Endothelial cell of umbilical vein (primary cell): Measurements from ENCODE around the gene ZMYM4. TPM values are rescaled to one million over a fixed set of nuclear protein-coding genes. Genes with fewer than 3 reads are reported as not detected.

Experiments
- BruUV-seq: library from RNA; stranded (reverse); fragments of 400-500 nt; replicated peaks from 2 replicates; lab custom pipeline; 2021; lab: Mats Ljungman, UMichigan
- CTCF ChIA-PET: fragments of 300-600, 350-600 bp; sonication (Branson Sonifier 250); formaldehyde crosslinking; loops from one replicate; lab custom pipeline; 2021; ENCODE audit warnings: antibody characterized with exemption, inconsistent platforms; lab: Charles Lee
- POLR2A ChIA-PET: fragments of 300-600, 350-600 bp; sonication (Branson Sonifier 250); formaldehyde crosslinking; loops from one replicate; lab custom pipeline; 2021; ENCODE audit warnings: antibody characterized with exemption, inconsistent platforms; lab: Charles Lee
- DNase-seq: peaks from one replicate; pipeline ENCODE4 v3.0.0-alpha.2; 2011; ENCODE audit warnings: low read depth, low spot score
- FAIRE-seq: peaks from 2 replicates; lab custom pipeline; 2011; peaks lifted over from hg19 to GRCh38; lab: Jason Lieb, UNC
- H2AFZ ChIP-seq: 2 replicates; pipeline ENCODE4 v1.6.0; 2012; ENCODE audit warnings: low read depth, low read length, control low read depth, inconsistent platforms
- H3K27ac ChIP-seq: 2 replicates; pipeline ENCODE4 v1.5.1; 2011; ENCODE audit warnings: low read depth, mild to moderate bottlenecking, control low read depth, low read length, moderate library complexity; ENCODE audit not compliant: insufficient read depth
- H3K27me3 ChIP-seq, 2 experiments: 2 replicates each; pipeline versions ENCODE4 v1.6.0 to v1.6.1; 2011; ENCODE audit warnings: low read length in 2 of 2, mixed read lengths in 1 of 2; ENCODE audit not compliant: control insufficient read depth in 2 of 2, insufficient read depth in 2 of 2
- H3K36me3 ChIP-seq, 2 experiments: 2 replicates in 1 of 2; 3 replicates in 1 of 2; pipeline ENCODE4 v1.5.1; 2011; ENCODE audit warnings: low read length in 2 of 2, mild to moderate bottlenecking in 1 of 2, moderate library complexity in 1 of 2; ENCODE audit not compliant: control insufficient read depth in 2 of 2, insufficient read depth in 2 of 2; ENCODE audit errors: extremely low read depth in 1 of 2
- H3K4me1 ChIP-seq: 3 replicates; pipeline ENCODE4 v1.5.1; 2011; ENCODE audit warnings: mild to moderate bottlenecking, low read length; ENCODE audit not compliant: control insufficient read depth, insufficient read depth; ENCODE audit errors: extremely low read depth
- H3K4me2 ChIP-seq: 2 replicates; pipeline ENCODE4 v1.6.1; 2011; ENCODE audit warnings: low read length, control low read depth, mixed read lengths; ENCODE audit not compliant: insufficient read depth
- H3K4me3 ChIP-seq, 3 experiments: fragments of 200-600 bp in 1 of 3; sonication (generic), shearing (Covaris generic) in 1 of 3; replicated peaks in 1 of 3; 2 replicates each; pipeline ENCODE4 v1.5.1; 2011 to 2016; ENCODE audit warnings: control low read depth in 3 of 3, low read length in 3 of 3, mild to moderate bottlenecking in 2 of 3, inconsistent platforms in 1 of 3, low read depth in 1 of 3, moderate library complexity in 1 of 3; ENCODE audit not compliant: insufficient read depth in 1 of 3
- H3K79me2 ChIP-seq: 2 replicates; pipeline ENCODE4 v1.6.0; 2012; ENCODE audit warnings: low read length, inconsistent platforms; ENCODE audit not compliant: control insufficient read depth, insufficient read depth
- H3K9ac ChIP-seq: replicated peaks from 2 replicates; pipeline ENCODE3; 2011; ENCODE audit warnings: low read length, control low read depth; ENCODE audit not compliant: insufficient read depth; ENCODE audit errors: extremely low read depth
- H3K9me1 ChIP-seq: replicated peaks from 3 replicates; pipeline ENCODE4 v1.6.0; 2011; ENCODE audit warnings: mild to moderate bottlenecking, low read length; ENCODE audit not compliant: control insufficient read depth, insufficient read depth; ENCODE audit errors: extremely low read depth
- H3K9me3 ChIP-seq: replicated peaks from 2 replicates; pipeline ENCODE4 v1.5.1; 2012; ENCODE audit warnings: low read length, inconsistent platforms; ENCODE audit not compliant: control insufficient read depth, insufficient read depth
- H4K20me1 ChIP-seq: replicated peaks from 2 replicates; pipeline ENCODE3; 2011; ENCODE audit warnings: mild to moderate bottlenecking, low read length; ENCODE audit not compliant: control insufficient read depth, insufficient read depth; ENCODE audit errors: extremely low read depth
- EZH2 ChIP-seq: IDR thresholded peaks from 2 replicates; pipeline ENCODE4 v1.6.1; 2012; ENCODE audit warnings: borderline replicate concordance, low read depth, mild to moderate bottlenecking, moderate library complexity, low read length, inconsistent platforms; ENCODE audit not compliant: severe bottlenecking
- FOS ChIP-seq: IDR thresholded peaks from 2 replicates; pipeline ENCODE4 v1.6.1; 2011; ENCODE audit warnings: mild to moderate bottlenecking, low read length, moderate library complexity, borderline replicate concordance; ENCODE audit not compliant: insufficient read depth
- GATA2 ChIP-seq: IDR thresholded peaks from 2 replicates; pipeline ENCODE4 v1.7.0; 2011; ENCODE audit warnings: low read depth, mild to moderate bottlenecking, moderate library complexity, mixed read lengths, low read length; ENCODE audit not compliant: insufficient read length, insufficient read depth
- JUN ChIP-seq: IDR thresholded peaks from 2 replicates; pipeline ENCODE4 v1.6.1; 2011; ENCODE audit warnings: borderline replicate concordance, low read depth; ENCODE audit not compliant: insufficient read length, insufficient read depth
- MYC ChIP-seq: IDR thresholded peaks from one replicate; pipeline ENCODE4 v1.6.1; 2011; ENCODE audit warnings: mild to moderate bottlenecking, low read depth, low read length
- POLR2A ChIP-seq: IDR thresholded peaks from 2 replicates; pipeline ENCODE4 v1.6.1; 2012; ENCODE audit warnings: low read depth, mild to moderate bottlenecking, control low read depth, low read length
- POLR2AphosphoS5 ChIP-seq: IDR thresholded peaks from 2 replicates; pipeline ENCODE4 v1.6.1; 2012; ENCODE audit warnings: low read depth, mild to moderate bottlenecking, control low read depth, low read length, moderate library complexity; ENCODE audit not compliant: insufficient read depth
- dilution Hi-C: fragments of 300-500 bp; cut with MboI; formaldehyde crosslinking; loops from one replicate; pipeline ENCODE4 v1.15.0; 2019; ENCODE audit warnings: low sequenced_read_pairs; ENCODE audit not compliant: extremely low pct_ligation_motif_present
- intact Hi-C: fragments of 100-400 bp; cut with micrococcal nuclease; formaldehyde crosslinking; loops from one replicate; pipeline ENCODE4 v1.10.0; 2022
- polyA plus RNA-seq, 4 experiments: library from polyadenylated mRNA; depleted of rRNA in 3 of 4; stranded (reverse) in 3 of 4; unstranded in 1 of 4; fragments of >200 nt; gene quantifications; 2 replicates each; pipeline versions ENCODE4 v1.2.1 to v1.2.3, GENCODE V29; 2011 to 2012; ENCODE audit warnings: missing spikeins in 1 of 4
- total RNA-seq: library from RNA; stranded (reverse); gene quantifications from 2 replicates; pipeline ENCODE4 v1.2.3, GENCODE V29; 2021
- TF ChIP-seq, protein P1 (sequence below), 2 donors: IDR thresholded peaks; 1 replicate in 1 of 2; 2 replicates in 1 of 2; pipeline ENCODE4 v1.5.1; 2011; ENCODE audit warnings: low read length in 2 of 2, mild to moderate bottlenecking in 2 of 2, moderate library complexity in 2 of 2, control low read depth in 1 of 2, inconsistent platforms in 1 of 2, low read depth in 1 of 2; ENCODE audit not compliant: insufficient read depth in 1 of 2; ENCODE audit errors: extremely low read depth in 1 of 2
- TF ChIP-seq, protein P2 (sequence below): IDR thresholded peaks from 2 replicates; pipeline ENCODE4 v1.6.1; 2011; ENCODE audit not compliant: insufficient read depth, insufficient read length

Gene ZMYM4
- total and polyA plus RNA-seq, 2 donors (not counting 3 experiments of a cell fraction or from before 2014, with no cell fraction given): 15.3 to 65.0 TPM

DNA sequence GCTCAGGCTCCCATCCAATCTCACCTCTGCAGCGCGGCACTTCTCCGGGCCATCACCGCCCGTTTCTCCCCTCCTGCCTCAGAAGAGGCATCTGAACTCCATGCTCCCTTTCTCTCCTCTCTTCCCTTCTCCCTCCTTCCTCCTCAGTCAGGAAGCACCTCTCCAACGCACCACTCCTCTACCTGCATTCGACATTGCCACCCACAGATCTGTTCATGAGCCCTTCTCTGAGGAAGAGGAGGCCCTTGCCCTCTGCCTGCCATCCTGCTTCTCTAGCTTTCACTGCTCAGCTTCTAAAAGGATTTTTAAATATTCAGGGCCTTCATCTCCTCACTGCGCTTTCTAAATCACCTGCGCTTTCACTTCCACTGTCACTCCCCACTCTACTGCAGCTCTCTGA is 168.7 kb downstream of the ZMYM4 start:
- Histone ChIP-seq H3K4me1 (no peaks in the 10 kb centered on the region), H3K9me3 (no peaks in the 10 kb centered on the region), H4K20me1 (no peaks in the 10 kb centered on the region), H3K4me3 (no peak overlapping the region), H3K27me3 (no peaks in the 10 kb centered on the region), H3K27ac (no peak overlapping the region), H3K4me2 (no peak overlapping the region), H3K9ac (no peak overlapping the region), H2AFZ (no peak overlapping the region), H3K36me3 (peaks cover 0 to 27% of the 10 kb centered on the region in 2 experiments), H3K9me1 (no peaks in the 10 kb centered on the region), H3K79me2 (no peaks in the 10 kb centered on the region)
- intact Hi-C loops: no loop called here
- FAIRE-seq (no peak), DNase-seq (no peak)
- POLR2A ChIA-PET: no interaction called here
- TF ChIP-seq MYC (no peak), GATA2 (no peak), EZH2 (no peak), JUN (no peak), POLR2AphosphoS5 (no peak), FOS (no peak), POLR2A (no peak)
- TF ChIP-seq, protein P1, sequence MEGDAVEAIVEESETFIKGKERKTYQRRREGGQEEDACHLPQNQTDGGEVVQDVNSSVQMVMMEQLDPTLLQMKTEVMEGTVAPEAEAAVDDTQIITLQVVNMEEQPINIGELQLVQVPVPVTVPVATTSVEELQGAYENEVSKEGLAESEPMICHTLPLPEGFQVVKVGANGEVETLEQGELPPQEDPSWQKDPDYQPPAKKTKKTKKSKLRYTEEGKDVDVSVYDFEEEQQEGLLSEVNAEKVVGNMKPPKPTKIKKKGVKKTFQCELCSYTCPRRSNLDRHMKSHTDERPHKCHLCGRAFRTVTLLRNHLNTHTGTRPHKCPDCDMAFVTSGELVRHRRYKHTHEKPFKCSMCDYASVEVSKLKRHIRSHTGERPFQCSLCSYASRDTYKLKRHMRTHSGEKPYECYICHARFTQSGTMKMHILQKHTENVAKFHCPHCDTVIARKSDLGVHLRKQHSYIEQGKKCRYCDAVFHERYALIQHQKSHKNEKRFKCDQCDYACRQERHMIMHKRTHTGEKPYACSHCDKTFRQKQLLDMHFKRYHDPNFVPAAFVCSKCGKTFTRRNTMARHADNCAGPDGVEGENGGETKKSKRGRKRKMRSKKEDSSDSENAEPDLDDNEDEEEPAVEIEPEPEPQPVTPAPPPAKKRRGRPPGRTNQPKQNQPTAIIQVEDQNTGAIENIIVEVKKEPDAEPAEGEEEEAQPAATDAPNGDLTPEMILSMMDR (IDR thresholded peaks at IDR 0.05; ENCODE audit: extremely low read depth in 1 of 2, insufficient read depth in 1 of 2, low read depth in 1 of 2, low read length in 2 of 2): no peak
- TF ChIP-seq, protein P2, sequence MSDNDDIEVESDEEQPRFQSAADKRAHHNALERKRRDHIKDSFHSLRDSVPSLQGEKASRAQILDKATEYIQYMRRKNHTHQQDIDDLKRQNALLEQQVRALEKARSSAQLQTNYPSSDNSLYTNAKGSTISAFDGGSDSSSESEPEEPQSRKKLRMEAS: no peak
- dilution Hi-C loops: no loop called here
- CTCF ChIA-PET: interaction anchor here (1.3 kb wide), 2 partner anchors 13 to 132 kb away, joined by 3 to 4 read pairs; no protein-coding TSS in a partner anchor
- BruUV-seq: no TSS peak
